Prostate gland (tissue), 2 donors: ENCODE results near the gene ANKRD11.

Experiments used
- CTCF ChIP-seq, 4 experiments: fragments of 200-600 bp in 2 of 4; fragments of 450-650 bp in 2 of 4; sonication (generic) in 2 of 4; IDR thresholded peaks; 1 replicate in 3 of 4; 2 replicates in 1 of 4; pipeline ENCODE4 v1.5.1; 2016 to 2019; ENCODE audit warnings: antibody characterized with exemption in 4 of 4, mild to moderate bottlenecking in 2 of 4, moderate library complexity in 2 of 4
- POLR2A ChIP-seq: fragments of 450-650 bp; IDR thresholded peaks from one replicate; pipeline ENCODE4 v1.6.1; 2016; ENCODE audit warnings: antibody characterized with exemption, mild to moderate bottlenecking
- POLR2AphosphoS5 ChIP-seq: sonication (generic); formaldehyde crosslinking; IDR thresholded peaks from one replicate; pipeline ENCODE4 v1.6.1; 2017; ENCODE audit warnings: antibody characterized with exemption

GRCh38 chr16:89458551-89458950 lies 31.8 kb downstream of the ANKRD11 start:
- TF ChIP-seq CTCF (IDR thresholded peaks at IDR 0.05), result no peak
- TF ChIP-seq POLR2AphosphoS5, result no peak
- no peak for TF ChIP-seq POLR2A
